Mammary microvascular endothelial cell (primary cell): ENCODE measurements around the gene MRPS14. TPM values are rescaled to one million over a fixed set of nuclear protein-coding genes. Genes with fewer than 3 reads are reported as not detected.

Experiments used
- total RNA-seq: library from RNA; depleted of rRNA; stranded (reverse); fragments of >200 nt; gene quantifications from 2 replicates; pipeline ENCODE4 v1.2.3, GENCODE V29; 2015

Gene MRPS14
- 21.5 and 27.3 TPM in 2 replicates for total RNA-seq

GRCh38 chr1:175023043-175023921 lies at the start of gene MRPS14:
TSS of gene MRPS14 (minus strand) at chr1:175023425. CDS start at chr1:175023408, 17 bp downstream.

GRCh38 chr1:175067362-175068106 lies 44.3 kb upstream of the MRPS14 start, which contains the start of gene TNN:
TSS of gene TNN (plus strand) at chr1:175067833. CDS start at chr1:175077419, 9,586 bp downstream.

GRCh38 chr1:174999936-175000696 lies 23.1 kb downstream of the MRPS14 start, which contains the start of gene CACYBP:
TSS of gene CACYBP (plus strand) at chr1:174999947. CDS start at chr1:175000181, 234 bp downstream.

Other genes with a start within 250 kb of the MRPS14 start
- gene CACYBP, start 23.5 kb downstream of the MRPS14 start, total RNA-seq, result 162 and 200 TPM in 2 replicates
- not detected in 2 replicates for gene TNN, start 44.4 kb upstream of the MRPS14 start, total RNA-seq
- gene KIAA0040, start 169.4 kb upstream of the MRPS14 start, total RNA-seq, result 12.7 and 16.5 TPM in 2 replicates